Neural cell (in vitro differentiated cells): ENCODE measurements around the gene NMNAT1. TPM values are rescaled to one million over a fixed set of nuclear protein-coding genes. Genes with fewer than 3 reads are reported as not detected.

Experiments
- H2AFZ ChIP-seq: fragments of 200-600, 300-800 bp; sonication (generic), shearing (Covaris generic); 2 replicates; pipeline ENCODE4 v1.6.0; 2014; ENCODE audit warnings: low read depth, mild to moderate bottlenecking, antibody characterized with exemption, low read length, moderate library complexity
- H3F3A ChIP-seq: fragments of 200-600 bp; shearing (Covaris generic); 2 replicates; pipeline ENCODE4 v1.6.1; 2016; ENCODE audit warnings: mild to moderate bottlenecking, moderate library complexity, mixed read lengths, antibody characterized with exemption, low read length; ENCODE audit not compliant: insufficient read depth, poor library complexity, severe bottlenecking
- H3K27ac ChIP-seq: fragments of 200-600, 300-800 bp; sonication (generic), shearing (Covaris generic); 2 replicates; pipeline ENCODE4 v1.5.1; 2014; ENCODE audit warnings: mild to moderate bottlenecking, low read length, moderate library complexity
- H3K27me3 ChIP-seq: fragments of 300-800, 200-600 bp; sonication (generic), shearing (Covaris generic); 2 replicates; pipeline ENCODE4 v1.6.0; 2014; ENCODE audit warnings: mild to moderate bottlenecking, low read depth, low read length, moderate library complexity; ENCODE audit not compliant: insufficient read depth
- H3K36me3 ChIP-seq: fragments of 300-800, 200-600 bp; sonication (generic), shearing (Covaris generic); 2 replicates; pipeline ENCODE4 v1.5.1; 2014; ENCODE audit warnings: mild to moderate bottlenecking, antibody characterized with exemption, low read length, moderate library complexity; ENCODE audit not compliant: insufficient read depth
- H3K4me2 ChIP-seq: fragments of 300-800, 200-600 bp; sonication (generic), shearing (Covaris generic); 2 replicates; pipeline ENCODE4 v1.6.0; 2014; ENCODE audit warnings: mild to moderate bottlenecking, low read length
- H3K4me3 ChIP-seq: fragments of 300-800, 200-600 bp; sonication (generic), shearing (Covaris generic); 2 replicates; pipeline ENCODE4 v1.5.1; 2014; ENCODE audit warnings: mild to moderate bottlenecking, low read length, moderate library complexity
- H3K79me2 ChIP-seq: fragments of 200-600 bp; shearing (Covaris generic); replicated peaks from 2 replicates; pipeline ENCODE4 v1.6.0; 2014; ENCODE audit warnings: mild to moderate bottlenecking, low read length, moderate library complexity; ENCODE audit not compliant: insufficient read depth
- H3K9ac ChIP-seq: fragments of 300-800, 200-600 bp; sonication (generic), shearing (Covaris generic); 2 replicates; pipeline ENCODE4 v1.6.1; 2016; ENCODE audit warnings: mild to moderate bottlenecking, low read length, mixed read lengths
- H3K9me2 ChIP-seq: fragments of 200-600 bp; shearing (Covaris generic); 2 replicates; pipeline ENCODE4 v1.6.1; 2016; ENCODE audit warnings: mild to moderate bottlenecking, low read length, mixed read lengths; ENCODE audit not compliant: insufficient read depth
- H3K9me3 ChIP-seq: fragments of 200-600, 300-800 bp; sonication (generic), shearing (Covaris generic); 2 replicates; pipeline ENCODE4 v1.6.1; 2016; ENCODE audit warnings: mild to moderate bottlenecking, mixed run types, low read length, moderate library complexity, mixed read lengths
- H4K20me1 ChIP-seq: fragments of 200-600 bp; shearing (Covaris generic); 2 replicates; pipeline ENCODE4 v1.6.1; 2016; ENCODE audit warnings: mild to moderate bottlenecking, mixed run types; ENCODE audit not compliant: insufficient read depth
- CTCF ChIP-seq: fragments of 450-650 bp; IDR thresholded peaks from 2 replicates; pipeline ENCODE4 v1.5.1; 2014; ENCODE audit warnings: antibody characterized with exemption, mild to moderate bottlenecking, moderate library complexity; ENCODE audit not compliant: poor library complexity, severe bottlenecking
- EP300 ChIP-seq: fragments of 450-650 bp; conservative IDR thresholded peaks from 2 replicates; pipeline ENCODE4 v1.6.1; 2014; ENCODE audit warnings: antibody characterized with exemption, mild to moderate bottlenecking, moderate library complexity; ENCODE audit not compliant: poor library complexity, severe bottlenecking
- EZH2 ChIP-seq: fragments of 200-600, 300-800 bp; shearing (Covaris generic), sonication (generic); IDR thresholded peaks from 2 replicates; pipeline ENCODE4 v1.6.1; 2014; ENCODE audit warnings: antibody characterized with exemption, low read length, borderline replicate concordance, mild to moderate bottlenecking; ENCODE audit not compliant: insufficient read depth, poor library complexity, severe bottlenecking
- MXI1 ChIP-seq: fragments of 450-650 bp; conservative IDR thresholded peaks from 2 replicates; pipeline ENCODE4 v1.6.1; 2014; ENCODE audit warnings: antibody characterized with exemption, mild to moderate bottlenecking; ENCODE audit not compliant: poor library complexity, severe bottlenecking
- POLR2AphosphoS5 ChIP-seq: IDR thresholded peaks from 2 replicates; pipeline ENCODE4 v1.6.1; 2012
- RAD21 ChIP-seq: fragments of 450-650 bp; conservative IDR thresholded peaks from 2 replicates; pipeline ENCODE4 v1.6.1; 2014; ENCODE audit warnings: antibody characterized with exemption, mild to moderate bottlenecking, moderate library complexity
- SMC3 ChIP-seq: fragments of 450-650 bp; conservative IDR thresholded peaks from 2 replicates; pipeline ENCODE4 v1.6.1; 2014; ENCODE audit warnings: antibody characterized with exemption, mild to moderate bottlenecking, moderate library complexity; ENCODE audit not compliant: poor library complexity
- TAF1 ChIP-seq: IDR thresholded peaks from 2 replicates; pipeline ENCODE4 v1.6.1; 2012; ENCODE audit warnings: low read depth
- polyA plus RNA-seq: library from polyadenylated mRNA; depleted of rRNA; stranded (reverse); fragments of >200 nt; gene quantifications from 2 replicates; pipeline ENCODE4 v1.2.3, GENCODE V29; 2014
- TF ChIP-seq, protein P1 (sequence below): IDR thresholded peaks from 2 replicates; pipeline ENCODE4 v1.6.1; 2012; ENCODE audit warnings: borderline replicate concordance

Gene NMNAT1
- polyA plus RNA-seq, 1 donor from 2014 or later = 4.9 TPM

GRCh38 chr1:9900142-9901043 lies 42.9 kb upstream of the NMNAT1 start:
- TF ChIP-seq EZH2 = no peak
- no peak for TF ChIP-seq POLR2AphosphoS5
- no peak for TF ChIP-seq EP300
- no peak for TF ChIP-seq SMC3
- TF ChIP-seq MXI1 = no peak
- TF ChIP-seq TAF1 = no peak
- no peak for TF ChIP-seq CTCF
- TF ChIP-seq, protein P1, sequence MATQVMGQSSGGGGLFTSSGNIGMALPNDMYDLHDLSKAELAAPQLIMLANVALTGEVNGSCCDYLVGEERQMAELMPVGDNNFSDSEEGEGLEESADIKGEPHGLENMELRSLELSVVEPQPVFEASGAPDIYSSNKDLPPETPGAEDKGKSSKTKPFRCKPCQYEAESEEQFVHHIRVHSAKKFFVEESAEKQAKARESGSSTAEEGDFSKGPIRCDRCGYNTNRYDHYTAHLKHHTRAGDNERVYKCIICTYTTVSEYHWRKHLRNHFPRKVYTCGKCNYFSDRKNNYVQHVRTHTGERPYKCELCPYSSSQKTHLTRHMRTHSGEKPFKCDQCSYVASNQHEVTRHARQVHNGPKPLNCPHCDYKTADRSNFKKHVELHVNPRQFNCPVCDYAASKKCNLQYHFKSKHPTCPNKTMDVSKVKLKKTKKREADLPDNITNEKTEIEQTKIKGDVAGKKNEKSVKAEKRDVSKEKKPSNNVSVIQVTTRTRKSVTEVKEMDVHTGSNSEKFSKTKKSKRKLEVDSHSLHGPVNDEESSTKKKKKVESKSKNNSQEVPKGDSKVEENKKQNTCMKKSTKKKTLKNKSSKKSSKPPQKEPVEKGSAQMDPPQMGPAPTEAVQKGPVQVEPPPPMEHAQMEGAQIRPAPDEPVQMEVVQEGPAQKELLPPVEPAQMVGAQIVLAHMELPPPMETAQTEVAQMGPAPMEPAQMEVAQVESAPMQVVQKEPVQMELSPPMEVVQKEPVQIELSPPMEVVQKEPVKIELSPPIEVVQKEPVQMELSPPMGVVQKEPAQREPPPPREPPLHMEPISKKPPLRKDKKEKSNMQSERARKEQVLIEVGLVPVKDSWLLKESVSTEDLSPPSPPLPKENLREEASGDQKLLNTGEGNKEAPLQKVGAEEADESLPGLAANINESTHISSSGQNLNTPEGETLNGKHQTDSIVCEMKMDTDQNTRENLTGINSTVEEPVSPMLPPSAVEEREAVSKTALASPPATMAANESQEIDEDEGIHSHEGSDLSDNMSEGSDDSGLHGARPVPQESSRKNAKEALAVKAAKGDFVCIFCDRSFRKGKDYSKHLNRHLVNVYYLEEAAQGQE = no peak
- TF ChIP-seq RAD21 = no peak
- no peak overlapping the region for H3K4me3 ChIP-seq
- H3K4me2 ChIP-seq = no peak overlapping the region
- H3K9me2 ChIP-seq = no peaks in the 10 kb centered on the region
- no peaks in the 10 kb centered on the region for H3K9me3 ChIP-seq
- H3K27ac ChIP-seq = no peak overlapping the region
- no peaks in the 10 kb centered on the region for H3K27me3 ChIP-seq
- no peaks in the 10 kb centered on the region for H3K36me3 ChIP-seq
- H3K9ac ChIP-seq = no peak overlapping the region
- H4K20me1 ChIP-seq = no peaks in the 10 kb centered on the region
- H3K79me2 ChIP-seq = peaks cover 7% of the 10 kb centered on the region
- no peak overlapping the region for H2AFZ ChIP-seq
- H3F3A ChIP-seq = no peaks in the 10 kb centered on the region

- no peak overlapping the region for H3K27ac ChIP-seq
- no peaks in the 10 kb centered on the region for H4K20me1 ChIP-seq
Measured at GRCh38 chr1:9901148-9902059, 41.9 kb upstream of the NMNAT1 start.

More at GRCh38 chr1:9901148-9902059, 41.9 kb upstream of the NMNAT1 start:
- Histone ChIP-seq H3K9me2 (no peaks in the 10 kb centered on the region), H3K4me3 (no peak overlapping the region), H3K79me2 (peaks cover 11% of the 10 kb centered on the region), H3F3A (no peaks in the 10 kb centered on the region), H3K27me3 (no peaks in the 10 kb centered on the region), H3K4me2 (no peak overlapping the region), H2AFZ (no peak overlapping the region), H3K9ac (no peak overlapping the region), H3K36me3 (no peaks in the 10 kb centered on the region), H3K9me3 (no peaks in the 10 kb centered on the region)
- TF ChIP-seq EZH2 = no peak
- TF ChIP-seq CTCF = no peak
- no peak for TF ChIP-seq TAF1
- TF ChIP-seq, protein P1 = no peak
- TF ChIP-seq POLR2AphosphoS5 = no peak
- TF ChIP-seq SMC3 = no peak
- TF ChIP-seq RAD21 = no peak
- TF ChIP-seq EP300 = no peak
- TF ChIP-seq MXI1 = no peak
